Activated T-helper 1 cell treated with anti-CD3 and anti-CD28 coated beads, Interleukin-2, amount 50 U/mL, for 16 hours (primary cell): ENCODE measurements around the gene SPNS3.

ENCODE experiments used
- DNase-seq, 2 donors: peaks; one replicate each; pipeline ENCODE4 v3.0.0-alpha.2; 2020; ENCODE audit warnings: low read depth in 1 of 2, low spot score in 1 of 2

SPNS3 gene

GRCh38 chr17:4507361-4508111 is 73.8 kb downstream of the SPNS3 start:
- no peak for DNase-seq

GRCh38 chr17:4508207-4508606 is 74.5 kb downstream of the SPNS3 start:
- no peak for DNase-seq

- no peak for DNase-seq
These were observed 75.7 kb downstream of the SPNS3 start for GRCh38 chr17:4509401-4509800.

- DNase-seq: no peak
These were observed 76.3 kb downstream of the SPNS3 start for GRCh38 chr17:4509923-4510617.

- DNase-seq: no peak
These were observed 76.8 kb downstream of the SPNS3 start for GRCh38 chr17:4510618-4510941.

- DNase-seq: no peak
These were observed 77.6 kb downstream of the SPNS3 start for GRCh38 chr17:4511199-4511932.

GRCh38 chr17:4512156-4513112 is 78.7 kb downstream of the SPNS3 start:
- DNase-seq: no peak

GRCh38 chr17:4513113-4514032 is 79.6 kb downstream of the SPNS3 start:
- DNase-seq: no peak

- no peak for DNase-seq
These were observed 80.5 kb downstream of the SPNS3 start for GRCh38 chr17:4514206-4514605.

- DNase-seq: no peak
These were observed 81.0 kb downstream of the SPNS3 start for GRCh38 chr17:4514779-4515178.

- DNase-seq: no peak
These were observed 81.8 kb downstream of the SPNS3 start for GRCh38 chr17:4515501-4515900.

- DNase-seq: no peak
These were observed 83.0 kb downstream of the SPNS3 start for GRCh38 chr17:4516735-4517134.

GRCh38 chr17:4518901-4519300 is 85.2 kb downstream of the SPNS3 start:
- no peak for DNase-seq

GRCh38 chr17:4519361-4519788 is 85.6 kb downstream of the SPNS3 start:
- no peak for DNase-seq

- DNase-seq: no peak
These were observed 86.5 kb downstream of the SPNS3 start for GRCh38 chr17:4520060-4520893.

GRCh38 chr17:4520894-4521600 is 87.3 kb downstream of the SPNS3 start:
- no peak for DNase-seq

GRCh38 chr17:4522661-4523060 is 88.9 kb downstream of the SPNS3 start:
- no peak for DNase-seq

- DNase-seq: no peak
These were observed 90.2 kb downstream of the SPNS3 start for GRCh38 chr17:4523946-4524345.
